Mesodermal cell (in vitro differentiated cells): ENCODE results near the gene ANKRD11.
"Not testable (repeated sequence)": the region's sequence is repeated elsewhere in the genome, so short reads cannot be mapped to it uniquely, and the experiment has no call there.

Source experiments
- H3K27ac ChIP-seq: 2 replicates; pipeline ENCODE4 v1.7.0; 2013; ENCODE audit warnings: mild to moderate bottlenecking, low read depth, low read length, moderate library complexity; ENCODE audit not compliant: severe bottlenecking
- H3K36me3 ChIP-seq: 2 replicates; pipeline ENCODE4 v1.7.1; 2013; ENCODE audit warnings: mild to moderate bottlenecking, low read length, moderate library complexity; ENCODE audit not compliant: control insufficient read depth, insufficient read depth
- H3K4me1 ChIP-seq: one replicate; pipeline ENCODE4 v1.7.1; 2013; ENCODE audit warnings: mild to moderate bottlenecking, low read length; ENCODE audit not compliant: insufficient read depth, control insufficient read depth, poor library complexity, severe bottlenecking
- H3K4me3 ChIP-seq: 2 replicates; pipeline ENCODE4 v1.7.0; 2013; ENCODE audit warnings: low read length, control low read depth, mild to moderate bottlenecking; ENCODE audit not compliant: insufficient read depth, poor library complexity, severe bottlenecking; ENCODE audit errors: extremely low read depth
- H3K9me3 ChIP-seq: 2 replicates; pipeline ENCODE4 v1.7.1; 2013; ENCODE audit warnings: mild to moderate bottlenecking, low read length, moderate library complexity; ENCODE audit not compliant: control insufficient read depth
- WGBS, 2 experiments: methylation state at CpG; one replicate each; pipeline ENCODE4 v1.1.5; 2013; ENCODE audit warnings: missing lambda C conversion rate in 2 of 2; ENCODE audit not compliant: insufficient coverage in 2 of 2; 5-methylcytosine and 5-hydroxymethylcytosine counted together

The ANKRD11 gene

GRCh38 chr16:89431158-89431584 is 59.2 kb downstream of the ANKRD11 start:
- H3K36me3 ChIP-seq: peaks cover 31% of the 10 kb centered on the region
- WGBS, 2 experiments: 92 to 97% methylated on average over 11 to 12 of the region's 12 CpGs
- no peaks in the 10 kb centered on the region for H3K9me3 ChIP-seq
- peak overlapping the region; percentile 37 for H3K27ac ChIP-seq
- H3K4me3 ChIP-seq: no peak overlapping the region
- H3K4me1 ChIP-seq: peaks cover 16% of the 10 kb centered on the region

- Histone ChIP-seq H3K9me3 (no peaks in the 10 kb centered on the region), H3K36me3 (peaks cover 32% of the 10 kb centered on the region), H3K4me3 (no peak overlapping the region), H3K27ac (no peak overlapping the region), H3K4me1 (peaks cover 19% of the 10 kb centered on the region)
- WGBS, 2 experiments: 93 to 94% methylated on average over 19 of the region's 19 CpGs
Measured at GRCh38 chr16:89430436-89431157, 59.8 kb downstream of the ANKRD11 start.

GRCh38 chr16:89428605-89429004 is 61.8 kb downstream of the ANKRD11 start:
- WGBS, 2 experiments: 100% methylated on average over 2 of the region's 7 CpGs; no CpG with 5 or more reads in 1 of the 2 experiments
- not testable (repeated sequence) for H3K9me3 ChIP-seq, H3K27ac ChIP-seq, H3K4me3 ChIP-seq
- Histone ChIP-seq H3K4me1 (peaks cover 19% of the 10 kb centered on the region), H3K36me3 (peaks cover 32% of the 10 kb centered on the region)

GRCh38 chr16:89426736-89427530 is 63.4 kb downstream of the ANKRD11 start:
- H3K4me3 ChIP-seq: no peak overlapping the region
- H3K4me1 ChIP-seq: peaks cover 20% of the 10 kb centered on the region
- no peaks in the 10 kb centered on the region for H3K9me3 ChIP-seq
- 91 to 96% methylated on average over 9 of the region's 10 CpGs for WGBS, 2 experiments
- peaks cover 36% of the 10 kb centered on the region for H3K36me3 ChIP-seq
- no peak overlapping the region for H3K27ac ChIP-seq

GRCh38 chr16:89425523-89425922 is 64.8 kb downstream of the ANKRD11 start:
- Histone ChIP-seq H3K27ac (no peak overlapping the region), H3K4me1 (peaks cover 14% of the 10 kb centered on the region), H3K4me3 (no peak overlapping the region), H3K9me3 (no peaks in the 10 kb centered on the region), H3K36me3 (peaks cover 43% of the 10 kb centered on the region)
- WGBS, 2 experiments: 80 to 86% methylated on average over 4 to 7 of the region's 10 CpGs

- WGBS, 2 experiments: 93 to 95% methylated on average over 21 of the region's 21 CpGs
- H3K4me1 ChIP-seq: peaks cover 14% of the 10 kb centered on the region
- peak overlapping the region; percentile 17 for H3K27ac ChIP-seq
- H3K36me3 ChIP-seq: peaks cover 54% of the 10 kb centered on the region
- no peaks in the 10 kb centered on the region for H3K9me3 ChIP-seq
- H3K4me3 ChIP-seq: no peak overlapping the region
Measured at GRCh38 chr16:89423681-89424260, 66.6 kb downstream of the ANKRD11 start.

GRCh38 chr16:89422905-89423630 is 67.3 kb downstream of the ANKRD11 start:
- H3K36me3 ChIP-seq: peaks cover 61% of the 10 kb centered on the region
- H3K9me3 ChIP-seq: no peaks in the 10 kb centered on the region
- no peak overlapping the region for H3K4me3 ChIP-seq
- peaks cover 14% of the 10 kb centered on the region for H3K4me1 ChIP-seq
- H3K27ac ChIP-seq: peak overlapping the region; percentile 17
- WGBS, 2 experiments: 87 to 88% methylated on average over 13 to 14 of the region's 16 CpGs

GRCh38 chr16:89422527-89422904 is 67.8 kb downstream of the ANKRD11 start:
- H3K4me1 ChIP-seq: peaks cover 14% of the 10 kb centered on the region
- no peak overlapping the region for H3K27ac ChIP-seq
- no peaks in the 10 kb centered on the region for H3K9me3 ChIP-seq
- H3K4me3 ChIP-seq: no peak overlapping the region
- 92 to 98% methylated on average over 12 of the region's 12 CpGs for WGBS, 2 experiments
- H3K36me3 ChIP-seq: peaks cover 67% of the 10 kb centered on the region

GRCh38 chr16:89421300-89421699 is 69.1 kb downstream of the ANKRD11 start:
- not testable (repeated sequence) for H3K4me3 ChIP-seq, H3K9me3 ChIP-seq, H3K4me1 ChIP-seq, H3K27ac ChIP-seq
- H3K36me3 ChIP-seq: peaks cover 68% of the 10 kb centered on the region
- WGBS, 2 experiments: no CpG with 5 or more reads among the region's 23 CpGs

GRCh38 chr16:89420204-89420603 is 70.2 kb downstream of the ANKRD11 start:
- WGBS, 2 experiments: 93 to 95% methylated on average over 11 of the region's 11 CpGs
- Histone ChIP-seq H3K9me3 (no peaks in the 10 kb centered on the region), H3K36me3 (peaks cover 64% of the 10 kb centered on the region), H3K4me1 (peaks cover 5% of the 10 kb centered on the region), H3K4me3 (no peak overlapping the region), H3K27ac (no peak overlapping the region)
